NCI-H187 (cell line): ENCODE measurements around the gene NKX6-2.

Experiments used
- DNase-seq, 2 experiments: peaks; one replicate each; lab custom pipeline; 2025; lab: John Stamatoyannopoulos, UW

Gene NKX6-2

GRCh38 chr10:132738454-132739224 is 47.3 kb downstream of the NKX6-2 start:
- DNase-seq: no peak

- DNase-seq: no peak
These were observed 48.4 kb downstream of the NKX6-2 start for GRCh38 chr10:132737390-132738048.

GRCh38 chr10:132735923-132736391 is 50.0 kb downstream of the NKX6-2 start:
- DNase-seq: no peak

- no peak for DNase-seq
These were observed 50.6 kb downstream of the NKX6-2 start for GRCh38 chr10:132735341-132735775.

- DNase-seq: no peak
These were observed 52.0 kb downstream of the NKX6-2 start for GRCh38 chr10:132733926-132734325.
